NCI-H2107 (cell line): ENCODE results near the gene EML1.
A peak's percentile ranks its signal among the peaks of the same experiment; 100 is the strongest.

Experiments used
- DNase-seq: peaks from one replicate; lab custom pipeline; 2025; lab: John Stamatoyannopoulos, UW

The EML1 gene

DNA sequence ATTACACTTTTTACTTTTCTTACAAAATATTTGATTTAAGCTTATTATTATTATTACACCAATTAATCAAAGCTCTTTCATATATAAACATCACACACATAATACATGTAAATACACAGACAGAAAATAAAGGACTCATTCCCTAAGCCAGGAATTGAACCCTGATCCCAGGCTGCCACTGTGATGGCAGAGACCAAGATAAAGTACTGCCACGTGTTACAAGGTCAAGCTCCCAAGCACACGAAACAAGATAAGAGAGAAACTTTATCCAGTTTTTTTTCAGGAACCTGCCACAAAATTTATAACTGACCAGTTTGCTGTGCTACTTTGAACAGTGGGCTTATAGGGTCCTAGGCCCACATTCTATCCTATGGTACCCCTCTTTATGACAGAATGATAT, 111.3 kb downstream of the EML1 start:
- no peak for DNase-seq

DNA sequence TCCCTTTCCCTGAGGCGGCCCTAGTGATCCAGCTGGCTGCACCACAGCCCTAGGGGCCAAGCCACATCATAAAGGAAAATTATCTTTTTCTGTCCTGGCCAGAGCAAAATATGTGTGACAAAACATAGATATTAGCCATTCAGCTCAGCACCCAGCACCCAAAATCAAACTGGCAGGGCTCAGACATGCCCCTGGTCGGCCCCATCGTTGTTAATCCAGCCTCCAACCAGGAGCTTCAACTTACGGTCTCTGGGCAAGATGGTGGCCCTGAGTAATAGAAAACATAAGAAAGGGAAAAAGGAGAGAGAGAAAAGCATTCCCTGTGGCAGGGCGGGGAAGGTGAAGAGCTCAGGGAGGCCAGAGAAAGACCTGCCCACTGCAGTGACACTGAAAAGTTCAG, 111.9 kb downstream of the EML1 start:
- no peak for DNase-seq

DNA sequence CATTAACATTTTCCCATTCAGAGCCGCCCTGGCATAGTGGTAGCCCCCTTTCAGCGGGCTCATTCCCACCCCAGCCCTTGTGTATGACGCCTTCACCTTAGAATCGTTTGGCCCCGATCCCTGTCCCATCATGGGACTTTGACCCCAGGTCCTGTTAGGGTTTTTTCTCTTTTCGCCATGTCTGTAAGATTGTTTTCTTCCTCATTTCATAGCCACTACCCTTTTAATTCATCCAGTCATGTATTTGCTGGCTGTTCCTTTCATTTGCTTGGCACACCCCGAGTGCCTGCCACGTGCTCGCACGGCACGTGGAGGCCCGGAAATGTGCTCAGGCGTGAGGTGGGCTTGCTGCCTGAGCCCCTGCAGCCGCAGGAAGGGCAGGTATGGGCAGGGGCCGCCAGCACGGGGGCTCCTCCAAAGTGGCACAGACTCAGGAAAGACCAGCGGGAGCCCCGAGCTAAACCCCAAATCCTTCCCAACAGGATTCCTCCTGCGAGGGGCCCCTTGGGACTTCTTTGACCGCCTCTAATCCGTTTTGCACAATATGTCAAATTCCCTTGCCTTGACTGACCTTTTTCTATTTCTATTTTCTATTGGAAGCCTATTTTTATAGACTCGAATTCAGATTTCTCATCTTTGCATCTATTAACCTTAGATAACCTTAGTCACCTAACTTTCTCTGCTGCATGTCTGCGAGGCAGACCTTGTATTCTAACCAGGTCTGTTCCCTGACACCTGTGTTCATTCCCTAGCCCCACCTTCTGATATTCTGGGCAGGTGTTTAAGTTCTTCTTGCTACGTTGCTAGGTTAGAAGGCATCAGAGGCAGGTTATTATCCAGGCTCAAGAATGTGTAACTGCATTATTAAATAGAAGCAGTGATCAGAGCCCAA, 114.8 kb downstream of the EML1 start:
- DNase-seq = no peak

DNA sequence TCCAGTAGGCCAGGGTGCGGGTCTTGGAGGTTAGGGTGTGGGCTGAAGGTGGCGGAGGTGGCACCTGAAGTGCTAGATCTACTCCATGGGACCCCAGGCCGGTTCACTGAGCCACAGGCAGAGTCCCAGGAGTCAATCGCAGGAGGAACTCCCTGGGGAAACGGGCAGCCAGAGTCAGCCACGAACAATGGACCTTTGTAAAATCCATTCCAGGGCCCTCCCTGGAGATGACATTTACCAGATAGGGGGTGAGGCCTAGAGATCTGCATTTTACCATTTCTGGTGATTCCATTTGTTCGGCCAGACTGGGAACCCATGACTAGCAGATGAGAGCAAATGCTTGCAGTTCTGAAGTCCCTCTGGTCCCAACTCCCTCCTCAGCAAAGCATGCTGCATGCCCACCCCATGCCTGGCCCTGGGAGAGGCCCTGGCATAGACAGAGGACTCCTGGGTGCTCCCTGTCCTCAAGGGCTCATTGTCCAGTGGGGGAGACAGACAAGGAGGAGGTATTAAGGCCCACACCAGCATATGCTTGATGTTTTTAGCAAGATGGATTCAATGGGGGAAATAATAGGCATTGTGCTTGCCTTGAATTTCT, 115.5 kb downstream of the EML1 start:
- DNase-seq = no peak

DNA sequence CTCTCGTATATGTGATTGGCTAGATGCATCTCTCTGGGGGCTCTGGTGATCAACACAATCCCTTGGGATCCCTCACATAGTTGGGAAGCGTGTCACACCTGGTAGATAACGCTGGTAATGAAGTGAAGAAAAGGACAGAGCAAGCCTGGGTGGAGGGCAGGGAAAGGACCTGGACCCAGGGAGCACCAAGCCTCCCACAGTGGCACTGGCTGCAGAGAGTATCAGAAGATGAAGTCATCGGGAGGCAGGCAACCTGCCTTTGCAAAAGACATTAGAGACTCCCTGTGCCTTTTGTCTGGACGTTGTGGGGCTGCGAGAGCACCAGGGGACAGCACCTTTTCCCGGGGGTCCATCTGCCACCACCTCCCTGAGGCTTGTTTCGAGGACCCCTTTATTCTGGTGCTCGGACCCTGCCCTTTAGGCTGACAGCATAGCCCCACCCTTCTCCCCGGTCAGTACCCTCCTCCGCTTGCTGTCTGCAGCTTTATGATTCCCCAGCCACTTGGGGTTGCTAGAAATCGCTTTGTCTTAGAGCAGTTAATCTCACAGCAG, 116.4 kb downstream of the EML1 start:
- no peak for DNase-seq

DNA sequence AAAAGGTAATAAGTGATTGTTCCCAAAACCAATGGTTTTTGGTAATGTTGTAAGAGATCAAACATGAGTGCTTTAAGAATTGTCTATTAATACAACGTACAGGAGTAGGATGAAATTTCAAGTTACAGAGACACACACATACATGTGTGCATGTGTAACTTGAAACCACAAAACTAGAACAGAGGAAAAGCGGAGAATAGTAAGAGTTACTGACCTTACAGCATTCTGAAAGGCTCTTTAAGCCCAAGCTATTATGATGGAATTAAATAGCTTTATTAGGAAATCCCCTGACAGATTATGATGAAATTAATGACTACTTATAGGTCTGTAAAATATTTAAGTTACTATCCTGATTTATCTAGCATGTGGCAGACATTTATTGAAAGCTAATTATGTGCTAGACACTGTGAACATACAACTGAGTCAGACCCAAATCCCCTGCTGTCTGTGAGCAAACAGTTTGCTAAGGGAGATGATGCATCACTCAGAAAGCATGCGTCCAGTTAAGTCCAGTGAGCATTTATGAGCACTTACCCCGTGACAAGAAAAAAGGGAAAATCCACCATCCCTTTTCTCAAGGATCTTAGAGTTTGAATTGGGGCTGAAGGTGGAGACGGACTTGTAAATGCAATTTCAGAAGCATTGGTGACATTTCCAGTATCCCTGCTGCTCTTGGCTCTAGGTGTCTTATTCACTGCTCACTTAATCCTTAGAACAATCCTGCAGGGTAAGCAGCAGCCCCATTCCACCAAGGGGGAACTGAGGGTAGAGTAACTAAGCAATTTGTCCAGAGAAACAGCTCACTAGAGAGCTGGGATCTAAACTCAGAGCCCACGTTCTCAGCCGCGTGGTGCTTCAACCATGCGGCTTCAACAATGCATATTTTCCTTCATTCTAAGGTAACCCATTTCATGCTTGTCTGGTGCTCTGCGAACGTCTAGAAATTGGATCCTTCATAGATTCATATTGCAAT, 117.4 kb downstream of the EML1 start:
- no peak for DNase-seq

DNA sequence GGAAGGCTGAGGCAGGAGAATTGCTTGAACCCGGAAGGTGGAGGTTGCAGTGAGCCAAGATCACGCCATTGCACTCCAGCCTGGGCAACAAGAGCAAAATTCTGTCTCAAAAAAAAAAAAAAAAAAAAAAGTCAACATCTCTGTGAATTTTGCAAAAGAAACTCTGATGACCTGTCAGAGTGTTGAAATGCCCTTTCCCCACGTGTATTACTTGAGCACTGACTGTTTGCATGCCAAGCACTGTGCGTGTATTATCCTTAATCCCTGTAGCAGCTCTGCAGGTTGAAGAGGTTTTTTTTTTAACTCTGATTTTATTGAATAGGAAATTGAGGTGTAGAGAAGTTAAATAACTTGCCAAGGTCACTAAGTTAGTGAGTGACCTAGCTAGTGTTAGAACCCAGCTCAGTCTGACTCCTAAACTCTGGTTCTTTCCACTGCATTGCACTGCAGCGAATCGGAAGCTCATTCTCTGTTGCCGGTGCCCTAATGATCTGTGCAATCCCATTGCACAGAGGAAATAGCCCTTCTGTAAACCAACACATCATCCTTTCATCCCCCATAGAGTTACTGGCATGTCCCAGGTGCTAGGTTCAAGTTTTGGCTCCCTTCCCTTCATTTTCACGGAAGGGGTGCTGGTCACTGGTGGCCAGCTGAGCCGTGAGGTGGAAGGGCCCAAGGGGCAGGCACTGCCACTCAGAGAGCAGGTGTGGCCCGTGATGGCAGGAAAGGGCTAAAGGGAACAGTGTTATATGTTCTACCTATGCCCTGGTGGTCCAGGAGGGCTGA, 122.3 kb downstream of the EML1 start:
- DNase-seq = no peak

DNA sequence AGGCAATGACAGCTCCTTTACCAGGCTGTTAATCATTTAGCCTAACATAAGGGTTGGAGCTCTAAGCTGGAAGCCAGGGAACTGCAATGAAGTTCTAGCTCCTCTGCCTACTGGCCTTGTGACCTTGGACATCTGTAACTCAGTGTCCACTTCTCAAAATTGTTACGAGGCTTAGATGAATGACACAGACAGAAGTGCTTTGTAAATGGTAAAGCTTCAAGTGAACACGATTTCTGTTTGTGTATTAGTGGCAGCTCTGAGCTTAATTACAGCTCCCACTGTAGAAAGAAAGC, 122.8 kb downstream of the EML1 start:
- no peak for DNase-seq

DNA sequence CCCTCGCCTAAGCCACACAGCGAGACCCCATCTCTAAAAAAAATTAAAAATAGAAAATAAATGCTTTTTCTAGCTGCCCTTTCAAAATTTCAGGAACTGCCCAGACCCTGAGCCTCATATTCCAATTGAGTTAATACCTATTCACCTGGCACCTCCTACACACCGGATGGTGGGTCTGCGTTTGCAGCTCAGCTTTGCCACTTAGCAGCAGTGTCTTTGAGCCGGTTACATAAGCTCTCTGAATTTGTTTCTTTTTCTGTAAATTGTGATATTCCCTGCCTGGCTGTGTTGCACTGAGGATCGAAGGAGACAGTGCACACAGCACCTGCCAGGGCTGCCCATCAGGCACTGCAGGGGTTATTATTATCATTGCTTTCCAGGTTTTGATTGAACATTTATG, 125.6 kb downstream of the EML1 start:
- no peak for DNase-seq

DNA sequence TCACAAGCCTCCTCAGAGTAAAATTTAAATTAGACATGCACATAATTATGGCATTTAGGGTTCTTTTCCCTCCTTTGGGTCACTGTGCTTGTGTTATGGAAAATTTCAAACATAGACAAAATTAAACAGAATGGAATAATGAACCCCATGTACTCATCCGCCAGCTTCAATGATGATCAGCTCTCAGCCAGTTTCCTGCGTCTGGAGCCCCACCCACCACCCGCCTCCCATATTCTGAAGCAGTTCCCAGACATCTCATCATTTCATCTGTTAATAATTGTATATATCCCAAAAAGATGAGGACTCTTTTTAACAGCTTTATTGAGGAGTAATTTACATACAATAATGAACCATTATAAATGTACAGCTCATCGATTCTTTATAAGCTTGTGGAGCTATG, 128.2 kb downstream of the EML1 start:
- no peak for DNase-seq

DNA sequence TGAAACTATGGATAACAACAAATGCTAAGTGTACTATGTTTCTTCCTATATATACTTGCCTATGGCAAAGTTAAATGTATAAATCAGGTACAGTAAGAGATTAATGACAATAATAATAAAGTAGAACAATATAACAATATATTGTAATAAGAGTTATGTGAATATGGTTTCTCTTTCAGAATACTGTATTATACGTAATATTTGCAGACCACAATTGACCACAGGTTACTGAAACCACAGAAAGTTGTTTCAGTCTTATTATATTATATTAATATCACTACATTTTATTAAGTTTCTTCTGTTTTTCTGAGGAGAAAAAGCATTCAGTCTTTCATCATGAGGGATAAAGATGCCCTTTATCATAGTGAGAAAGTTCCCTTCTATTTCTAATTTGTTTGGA, 131.2 kb downstream of the EML1 start:
- no peak for DNase-seq

DNA sequence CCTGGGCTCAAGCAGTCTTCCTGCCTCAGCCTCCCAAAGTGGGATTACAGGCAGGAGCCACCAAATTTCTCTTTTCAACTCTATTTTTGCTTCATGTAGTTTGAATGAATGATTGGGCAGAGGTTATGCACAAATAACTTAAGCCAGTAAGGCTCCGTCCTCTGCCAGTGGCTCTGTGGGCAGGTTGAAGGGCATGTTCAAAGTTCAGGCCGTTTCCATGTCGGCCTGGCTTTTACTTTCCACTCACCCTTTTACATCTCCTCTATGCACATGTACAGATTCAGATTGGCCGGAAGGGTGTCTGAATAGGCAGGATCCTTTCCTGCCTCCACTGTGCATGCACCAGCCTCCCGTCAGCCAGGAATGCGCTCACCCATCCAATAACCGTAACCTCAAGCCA, 132.3 kb downstream of the EML1 start:
- DNase-seq = no peak

DNA sequence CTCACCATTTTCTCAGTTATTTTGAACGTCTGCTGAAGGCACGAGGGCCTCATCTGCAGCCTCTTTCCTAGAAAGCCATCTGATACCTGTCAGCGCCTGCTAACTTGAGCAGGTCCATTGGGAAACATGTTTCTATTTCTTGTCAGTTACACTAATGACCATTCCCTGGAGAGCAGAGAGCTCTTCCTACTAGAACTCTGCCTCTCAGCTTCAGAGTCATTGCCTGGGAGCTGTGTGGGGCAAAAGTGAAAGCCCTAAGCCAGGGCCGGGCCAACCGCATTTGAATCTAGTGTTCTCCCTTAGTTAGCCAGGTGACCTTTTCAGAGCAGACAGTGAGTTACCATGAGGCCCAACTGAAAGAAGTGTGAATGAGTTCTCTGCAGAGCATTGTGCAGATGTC, 135.8 kb downstream of the EML1 start:
- peak; percentile 8 for DNase-seq

DNA sequence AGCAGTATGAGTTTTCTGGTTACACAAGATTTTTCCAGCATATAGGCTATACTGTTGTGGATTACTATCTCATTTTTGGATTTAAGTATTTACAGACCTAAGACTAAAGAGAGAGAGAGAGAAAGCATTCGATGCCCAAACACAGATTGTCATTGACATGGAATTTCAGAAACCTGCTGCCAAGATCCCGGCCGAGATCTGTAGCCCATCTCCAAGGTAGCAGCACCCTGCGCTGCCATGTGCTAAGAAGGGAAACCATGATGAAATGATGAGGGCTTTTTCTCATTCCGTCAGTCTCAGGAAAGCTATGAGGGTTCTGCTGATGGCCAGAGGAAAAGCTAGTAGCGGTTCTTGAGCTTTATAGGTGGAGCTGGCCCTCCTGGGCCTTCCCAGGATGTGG, 136.4 kb downstream of the EML1 start:
- DNase-seq = no peak

DNA sequence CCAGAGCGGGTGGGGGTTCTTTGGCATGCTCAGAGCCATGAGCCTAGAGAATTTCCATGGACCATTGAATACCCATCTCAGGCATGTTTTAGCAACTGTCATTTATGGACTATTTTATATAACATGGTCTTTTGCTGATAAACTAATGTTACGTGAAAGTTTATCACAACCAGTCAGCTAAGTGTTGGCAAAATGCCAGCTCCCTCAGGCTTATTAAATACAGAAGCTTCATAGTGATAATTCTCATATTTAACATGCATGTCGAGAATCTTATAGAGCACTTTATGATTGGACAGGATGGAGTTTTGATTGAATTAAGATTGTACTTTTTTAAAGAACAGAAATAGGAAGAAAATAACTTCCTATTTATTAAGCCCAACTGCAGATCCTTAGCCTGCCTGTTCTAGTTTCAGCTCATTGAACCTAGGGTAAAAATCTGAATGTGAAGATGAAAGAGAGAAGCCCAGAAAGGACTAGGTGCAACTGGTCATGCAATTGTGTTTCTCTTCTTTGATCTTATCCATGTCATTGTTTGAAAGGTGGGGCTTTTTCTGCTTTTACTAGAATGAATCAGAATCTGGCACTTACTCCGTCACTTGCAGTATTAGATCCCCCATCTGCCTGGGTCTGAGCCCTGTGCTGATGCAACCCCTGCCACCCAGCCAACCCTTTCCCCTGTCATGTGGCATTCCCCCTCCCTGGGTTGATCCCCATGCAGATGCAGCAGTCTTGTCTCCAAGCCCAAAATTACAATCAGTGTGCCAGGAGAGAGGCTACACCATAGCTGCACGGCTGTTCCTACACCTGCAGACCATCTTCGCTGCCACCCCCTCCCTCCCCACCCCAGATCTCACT, 137.4 kb downstream of the EML1 start:
- DNase-seq = no peak

DNA sequence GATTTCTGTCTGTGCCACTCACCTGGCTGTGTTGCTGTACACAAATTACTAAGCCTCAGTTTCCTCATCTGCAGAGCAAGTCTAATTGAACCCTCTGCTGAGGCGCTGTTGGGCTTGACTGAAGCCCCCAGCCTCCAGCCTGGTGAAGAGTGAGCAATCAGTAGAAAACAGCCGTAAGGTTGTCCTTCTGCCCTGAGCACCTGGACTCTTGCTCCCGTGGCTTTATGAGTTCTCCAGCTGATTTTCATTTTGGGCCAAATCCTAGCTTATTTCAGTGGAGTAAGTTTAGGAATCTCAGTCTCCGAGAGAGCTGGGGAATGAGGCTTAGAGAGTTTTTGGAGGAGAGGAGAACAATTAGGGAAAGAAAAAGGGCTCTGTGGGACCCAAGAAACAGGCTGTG, 138.1 kb downstream of the EML1 start:
- DNase-seq = no peak

DNA sequence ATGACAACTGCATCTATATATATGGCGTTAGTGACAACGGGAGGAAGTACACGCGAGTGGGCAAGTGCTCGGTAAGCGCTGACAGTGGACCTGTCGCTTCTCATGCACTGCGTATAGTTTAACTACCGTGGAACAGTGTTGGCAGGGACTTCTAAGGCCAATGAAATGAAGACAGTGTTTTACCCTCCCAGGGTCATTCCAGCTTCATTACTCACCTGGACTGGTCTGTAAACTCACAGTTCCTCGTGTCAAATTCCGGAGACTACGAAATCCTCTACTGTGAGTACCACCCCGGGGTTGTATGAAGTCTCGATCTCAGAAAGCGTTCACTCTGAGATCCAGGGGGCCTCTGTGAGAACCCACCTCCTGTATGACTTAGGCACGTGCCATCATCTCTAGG, 142.8 kb downstream of the EML1 start:
- no peak for DNase-seq

DNA sequence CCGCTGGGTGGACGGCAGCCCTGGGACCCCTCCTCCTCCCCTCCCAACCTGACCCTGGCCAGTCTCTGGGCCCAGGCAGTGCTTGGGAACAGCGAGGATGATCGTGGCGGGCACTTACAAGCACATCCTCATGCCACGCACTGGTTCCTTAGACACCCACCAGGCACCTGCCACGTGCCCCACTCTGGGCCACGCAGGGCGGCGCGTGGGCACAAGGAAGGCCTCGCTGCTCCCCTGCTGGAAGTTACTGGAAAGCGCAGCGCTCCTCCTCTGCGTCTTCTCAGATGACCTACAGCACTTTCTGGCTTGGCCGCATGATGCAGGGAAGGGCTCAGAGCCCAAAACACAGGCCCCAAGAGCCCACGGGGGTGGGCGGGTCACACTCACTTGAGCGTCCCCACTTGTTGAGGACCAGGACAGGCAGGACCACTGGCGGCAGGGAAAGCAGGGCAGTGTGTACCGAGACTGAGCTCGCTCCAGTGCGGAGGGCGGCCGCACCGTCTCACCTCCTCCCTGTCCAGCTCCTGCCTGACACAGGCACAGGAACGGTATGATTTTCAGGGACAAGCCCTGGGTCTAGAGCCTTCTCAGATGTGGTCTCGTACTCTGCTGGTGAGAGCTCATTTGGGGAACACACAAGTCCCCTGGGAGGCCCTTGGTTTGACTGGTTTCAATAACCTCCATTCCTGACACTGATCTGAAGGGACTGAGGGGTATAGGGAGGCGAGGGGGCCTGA, 143.7 kb downstream of the EML1 start:
- DNase-seq = no peak

DNA sequence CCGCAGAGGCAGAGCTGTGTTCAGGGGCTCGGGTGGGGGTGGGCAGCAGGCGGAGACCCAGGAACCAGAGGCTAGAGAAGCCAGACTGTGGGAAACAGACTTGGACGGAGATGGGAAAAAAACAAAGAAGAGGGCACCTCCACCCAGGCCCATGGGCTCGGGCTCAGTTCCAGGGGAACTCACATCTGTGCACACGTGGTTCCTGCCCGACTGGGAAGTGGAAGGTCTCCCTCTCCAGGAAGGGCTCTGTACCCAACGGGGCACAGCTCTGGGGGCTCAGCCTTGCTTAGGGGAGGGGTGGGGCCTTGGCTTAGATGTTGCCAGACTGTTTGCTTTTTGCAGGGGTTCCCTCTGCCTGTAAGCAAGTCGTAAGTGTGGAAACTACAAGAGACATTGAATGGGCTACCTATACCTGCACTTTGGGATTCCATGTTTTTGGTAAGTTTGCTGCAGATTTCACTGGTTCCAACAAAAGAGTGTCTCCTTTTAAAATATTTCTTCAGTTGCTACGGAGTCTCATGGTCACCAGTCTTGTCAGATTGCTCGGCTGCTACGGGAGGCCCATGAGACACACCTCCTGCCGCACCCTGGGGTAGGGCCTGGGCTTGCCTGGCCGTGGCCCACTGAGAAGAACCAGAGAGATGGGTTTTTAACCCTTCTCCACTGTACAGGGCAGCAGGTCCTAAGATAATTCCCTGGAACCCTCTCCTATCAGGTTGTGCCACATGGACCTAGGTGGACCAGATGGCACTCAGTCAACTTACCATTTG, 144.4 kb downstream of the EML1 start:
- DNase-seq = no peak
